GM12875 (cell line): ENCODE measurements around the gene ETF1.

Source experiments
- H3K4me3 ChIP-seq: one replicate; pipeline ENCODE4 v1.5.1; 2011; ENCODE audit warnings: low read depth, low read length, control low read depth
- TF ChIP-seq, protein P1 (sequence below): IDR thresholded peaks from 2 replicates; pipeline ENCODE4 v1.5.1; 2011; ENCODE audit warnings: low read depth, mild to moderate bottlenecking, control low read depth, inconsistent platforms, low read length, moderate library complexity, borderline replicate concordance; ENCODE audit not compliant: insufficient read depth

The ETF1 gene

DNA sequence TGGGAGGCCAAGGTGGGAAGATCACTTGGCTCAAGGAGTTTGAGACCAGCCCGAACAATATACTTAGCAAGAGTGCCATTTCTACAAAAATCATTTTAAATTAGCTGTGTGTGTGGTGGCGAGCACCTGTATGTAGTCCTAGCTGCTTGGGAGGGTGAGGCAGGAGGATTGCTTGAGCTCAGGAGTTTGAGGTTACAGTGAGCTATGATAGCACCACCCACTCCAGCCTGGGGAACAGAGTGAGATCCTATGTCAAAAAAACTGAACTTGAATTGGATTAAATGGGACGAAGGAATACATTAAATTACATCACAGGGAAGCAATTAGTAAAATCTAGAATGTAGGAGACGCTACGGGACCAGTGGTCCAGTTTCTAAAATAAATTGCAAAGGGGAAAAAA, 6.4 kb upstream of the ETF1 start:
- no peak overlapping the region for H3K4me3 ChIP-seq
- TF ChIP-seq, protein P1, sequence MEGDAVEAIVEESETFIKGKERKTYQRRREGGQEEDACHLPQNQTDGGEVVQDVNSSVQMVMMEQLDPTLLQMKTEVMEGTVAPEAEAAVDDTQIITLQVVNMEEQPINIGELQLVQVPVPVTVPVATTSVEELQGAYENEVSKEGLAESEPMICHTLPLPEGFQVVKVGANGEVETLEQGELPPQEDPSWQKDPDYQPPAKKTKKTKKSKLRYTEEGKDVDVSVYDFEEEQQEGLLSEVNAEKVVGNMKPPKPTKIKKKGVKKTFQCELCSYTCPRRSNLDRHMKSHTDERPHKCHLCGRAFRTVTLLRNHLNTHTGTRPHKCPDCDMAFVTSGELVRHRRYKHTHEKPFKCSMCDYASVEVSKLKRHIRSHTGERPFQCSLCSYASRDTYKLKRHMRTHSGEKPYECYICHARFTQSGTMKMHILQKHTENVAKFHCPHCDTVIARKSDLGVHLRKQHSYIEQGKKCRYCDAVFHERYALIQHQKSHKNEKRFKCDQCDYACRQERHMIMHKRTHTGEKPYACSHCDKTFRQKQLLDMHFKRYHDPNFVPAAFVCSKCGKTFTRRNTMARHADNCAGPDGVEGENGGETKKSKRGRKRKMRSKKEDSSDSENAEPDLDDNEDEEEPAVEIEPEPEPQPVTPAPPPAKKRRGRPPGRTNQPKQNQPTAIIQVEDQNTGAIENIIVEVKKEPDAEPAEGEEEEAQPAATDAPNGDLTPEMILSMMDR = no peak

DNA sequence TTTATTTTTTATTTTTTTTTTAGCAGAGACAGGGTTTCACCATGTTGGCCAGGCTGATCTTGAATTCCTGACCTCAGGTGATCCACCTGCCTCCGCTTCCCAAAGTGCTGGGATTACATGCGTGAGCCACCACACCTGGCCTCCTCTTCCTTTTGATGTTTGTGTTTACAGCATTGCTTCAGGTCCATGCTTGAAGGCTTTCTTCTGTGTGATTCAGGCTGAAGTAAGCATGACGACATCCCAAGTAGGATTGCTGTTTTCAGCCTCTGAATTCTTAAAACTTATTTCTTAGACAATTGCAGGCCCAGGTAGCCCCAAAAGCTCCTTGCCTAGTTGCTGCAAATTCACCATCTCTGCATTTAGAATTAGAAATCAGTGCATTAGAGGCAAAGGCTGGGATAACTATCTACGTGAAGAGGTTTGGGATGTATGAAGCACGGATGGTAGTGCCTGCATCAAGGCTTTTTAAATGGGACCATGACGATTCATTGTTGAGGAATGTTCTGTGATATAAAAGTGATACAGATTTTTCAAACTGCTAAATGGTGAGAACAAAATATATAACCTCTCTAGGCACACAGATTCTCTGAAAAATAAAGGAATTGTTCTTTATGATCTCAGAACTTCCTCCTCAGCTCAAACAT, 3.0 kb upstream of the ETF1 start:
- TF ChIP-seq, protein P1 = no peak
- H3K4me3 ChIP-seq = no peak overlapping the region

DNA sequence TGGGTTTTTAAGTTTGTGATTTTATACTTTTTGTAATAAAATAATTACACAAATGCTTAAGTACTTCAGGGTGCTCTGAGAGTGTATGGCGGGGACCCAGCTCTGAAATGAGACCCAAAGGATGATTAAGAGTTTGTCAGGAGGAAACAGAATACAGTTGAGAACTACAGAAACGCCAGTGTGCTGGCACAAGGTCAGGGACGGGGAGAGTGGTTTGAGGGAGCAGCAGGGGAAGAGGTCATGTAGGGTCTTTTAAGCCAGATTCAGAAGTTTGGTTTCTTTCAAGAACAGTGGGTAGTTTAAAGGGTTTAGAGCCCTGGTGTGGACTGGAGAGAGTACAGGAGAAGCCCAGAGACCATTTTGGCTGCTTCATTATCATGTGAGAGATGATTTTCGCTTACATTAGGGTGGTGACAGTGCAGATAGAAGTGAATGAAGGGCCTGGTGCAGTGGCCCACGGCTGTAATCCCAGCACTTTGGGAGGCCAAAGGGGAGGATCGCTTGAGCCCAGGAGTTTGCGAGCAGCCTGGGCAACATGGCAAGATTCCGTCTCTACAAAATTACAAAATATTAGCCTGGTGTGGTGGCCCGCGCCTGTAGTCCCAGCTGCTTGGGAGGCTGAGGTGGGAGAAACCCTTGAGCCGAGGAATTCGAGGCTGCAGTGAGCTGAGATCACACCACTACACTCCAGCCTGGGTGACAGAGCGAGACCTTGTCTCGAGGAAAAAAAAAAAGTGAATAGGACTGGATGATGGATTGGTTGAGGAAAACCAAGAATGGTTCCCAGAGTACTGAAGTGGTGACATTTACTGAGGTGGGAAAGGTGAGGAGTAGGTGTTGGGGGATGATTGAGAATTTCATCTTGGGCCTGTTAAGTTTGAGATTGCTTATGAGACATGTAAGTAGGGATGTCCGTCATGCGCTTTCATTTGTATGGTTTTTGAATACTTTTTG, 1.4 kb upstream of the ETF1 start:
- TF ChIP-seq, protein P1 = no peak
- H3K4me3 ChIP-seq = peak overlapping the region; percentile 90

DNA sequence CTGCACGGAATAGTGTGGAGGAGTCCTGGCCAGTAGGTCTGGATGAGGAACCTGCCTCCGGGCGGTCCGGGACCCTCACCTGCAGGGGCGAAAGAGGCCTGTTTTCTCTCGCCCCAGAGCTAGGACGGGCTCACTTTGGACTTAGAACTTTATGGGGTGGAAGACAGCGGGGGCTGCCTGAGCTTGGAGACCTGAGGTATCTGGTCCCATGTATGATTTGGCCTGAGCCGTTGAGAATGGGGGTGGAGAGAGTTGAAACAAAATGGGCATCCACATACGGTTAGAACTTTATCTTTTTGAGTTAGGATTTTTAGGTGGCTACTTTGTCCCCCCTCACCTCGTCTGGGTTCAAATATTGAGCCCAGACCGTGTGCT, 681 bp upstream of the ETF1 start:
- TF ChIP-seq, protein P1 = no peak

DNA sequence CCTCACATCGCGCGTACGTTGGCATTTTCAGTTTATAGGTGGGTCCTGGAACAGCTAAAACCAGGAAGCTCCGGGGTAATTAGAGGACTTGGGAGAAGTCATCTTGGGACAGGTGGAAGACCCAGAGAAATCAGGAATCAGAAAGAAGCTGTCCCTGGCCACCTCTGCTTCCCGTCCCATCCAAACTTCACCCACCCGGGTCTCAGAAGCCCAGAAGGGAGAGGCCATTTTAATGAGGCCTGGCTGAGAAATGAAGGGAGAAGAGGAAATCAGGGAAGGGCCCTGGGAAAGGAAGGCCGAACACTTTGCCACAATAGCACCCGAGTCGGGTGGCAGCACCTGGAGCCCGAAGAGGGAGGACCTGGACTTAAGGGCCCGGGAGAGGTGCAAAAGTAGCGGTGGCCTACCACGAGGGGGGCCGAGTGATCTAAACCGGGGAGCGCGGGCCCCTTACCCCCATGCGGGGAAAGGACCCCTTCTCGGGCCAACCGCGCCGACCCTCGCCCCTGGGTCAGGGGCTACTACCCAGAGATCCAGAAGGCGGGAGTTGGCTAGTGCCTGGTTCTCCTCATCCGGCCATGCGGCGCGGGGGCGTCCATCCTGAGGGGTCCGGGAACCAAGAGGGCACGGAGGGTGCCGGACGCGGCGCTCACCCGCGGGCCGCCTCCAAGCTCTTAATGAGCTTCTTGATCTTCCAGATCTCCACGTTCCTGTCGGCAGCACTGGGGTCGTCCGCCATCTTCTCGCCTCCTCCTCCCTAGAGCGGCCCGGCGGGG, 668 bp downstream of the ETF1 start:
- TF ChIP-seq, protein P1 = no peak
- H3K4me3 ChIP-seq = peak overlapping the region; percentile 93

More for the DNA sequence above, 681 bp upstream of the ETF1 start:
- H3K4me3 ChIP-seq = peak overlapping the region; percentile 90

DNA sequence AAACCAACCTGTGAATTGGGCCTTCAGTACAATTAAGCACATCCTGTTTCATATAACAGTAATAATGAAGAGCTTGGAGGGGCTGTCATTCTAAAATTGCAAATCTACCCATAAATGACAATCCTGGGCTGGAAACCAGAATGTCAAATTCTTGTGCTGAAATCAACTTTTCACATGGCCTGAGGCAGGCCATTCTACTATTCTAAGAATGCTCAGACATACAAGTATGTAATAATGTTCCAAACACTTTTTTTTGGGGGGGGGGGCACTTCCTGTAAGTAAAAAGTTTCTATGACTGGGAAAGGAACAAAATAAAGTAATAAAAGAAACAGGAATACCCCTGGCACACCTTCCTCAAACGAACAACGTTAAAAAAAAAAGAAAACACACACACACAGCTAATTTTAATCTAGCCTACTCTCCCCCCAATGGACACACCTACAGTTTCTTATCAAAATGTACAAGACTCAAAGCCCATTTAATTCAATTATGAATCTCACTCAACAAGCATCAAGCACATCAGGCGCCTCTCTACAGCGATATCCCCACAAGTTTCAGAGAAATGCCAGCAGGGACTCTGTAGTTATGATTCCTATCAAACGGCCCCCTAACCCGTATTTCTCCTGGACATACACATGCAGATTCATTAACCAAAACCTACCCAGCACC, 1.4 kb downstream of the ETF1 start:
- H3K4me3 ChIP-seq = peak overlapping the region; percentile 93
- TF ChIP-seq, protein P1 = no peak
